ENCODE results near the gene TAAR9. TPM values are rescaled to one million over a fixed set of nuclear protein-coding genes. Genes with fewer than 3 reads are reported as not detected.

Gene TAAR9
- total and polyA plus RNA-seq, 2 experiments from 2014 or later: not detected

GRCh38 chr6:132525866-132526265 is 12.2 kb upstream of the TAAR9 start (continued):
- no peak for TF ChIP-seq ZNF462 (CRISPR knock-in tag; IDR thresholded peaks at IDR 0.05)
- no peak for TF ChIP-seq EZH2phosphoT487 (IDR thresholded peaks at IDR 0.05; ENCODE audit: unreplicated experiment)
- TF ChIP-seq CREB1 (CRISPR knock-in tag; IDR thresholded peaks at IDR 0.05; ENCODE audit: low read depth): no peak
- no peak for TF ChIP-seq NANOG (IDR thresholded peaks at IDR 0.05; ENCODE audit: borderline replicate concordance)
- no peak for TF ChIP-seq CTCF (conservative IDR thresholded peaks at IDR 0.05; ENCODE audit: low read depth in 2 of 2)
- TF ChIP-seq EZH2 (IDR thresholded peaks at IDR 0.05; ENCODE audit: low read depth, unreplicated experiment): no peak
- no peak for TF ChIP-seq POLR2AphosphoS5 (IDR thresholded peaks at IDR 0.05; ENCODE audit: low read depth)

GRCh38 chr6:132526461-132526860 is 11.6 kb upstream of the TAAR9 start:
- no peak for DNase-seq (ENCODE audit: low spot score)
- no peaks in the 10 kb centered on the region for H3K27me3 Mint-ChIP-seq (ENCODE audit: insufficient read depth, low read depth, poor library complexity)
- Histone ChIP-seq H3K9me2 (ENCODE audit: insufficient read depth) (no peaks in the 10 kb centered on the region), H3K27me3 (ENCODE audit: insufficient read depth) (no peaks in the 10 kb centered on the region), H3K27ac (ENCODE audit: low read depth) (no peak overlapping the region), H2AFZ (peak overlapping the region; percentile 84; the same call in 1 of the 2 replicates), H3K79me2 (replicated peaks; ENCODE audit: insufficient read depth) (no peaks in the 10 kb centered on the region), H3K4me1 (ENCODE audit: insufficient read depth) (no peaks in the 10 kb centered on the region), H3K4me3 (no peak overlapping the region), H3K4me2 (no peak overlapping the region), H4K20me1 (replicated peaks; ENCODE audit: insufficient read depth) (no peaks in the 10 kb centered on the region), H3F3A (replicated peaks; ENCODE audit: low read depth) (no peaks in the 10 kb centered on the region), H3K36me3 (ENCODE audit: insufficient read depth) (no peaks in the 10 kb centered on the region)
- ATAC-seq: no peak
- H3K36me3 Mint-ChIP-seq (ENCODE audit: low read depth): no peaks in the 10 kb centered on the region
- no peaks in the 10 kb centered on the region for H3K9me3 Mint-ChIP-seq
- H3K4me3 Mint-ChIP-seq: no peak overlapping the region
- H3K27ac Mint-ChIP-seq: no peak overlapping the region; the same call in 1 of the 2 replicates
- H3K4me1 Mint-ChIP-seq: peaks cover 3% of the 10 kb centered on the region; the same call in 1 of the 3 replicates
- TF ChIP-seq JUNB (IDR thresholded peaks at IDR 0.05; ENCODE audit: unreplicated experiment): no peak
- no peak for TF ChIP-seq NANOG (IDR thresholded peaks at IDR 0.05; ENCODE audit: borderline replicate concordance)
- no peak for TF ChIP-seq ZNF462 (CRISPR knock-in tag; IDR thresholded peaks at IDR 0.05)
- TF ChIP-seq CREB1 (CRISPR knock-in tag; IDR thresholded peaks at IDR 0.05; ENCODE audit: low read depth): no peak
- no peak for TF ChIP-seq EZH2phosphoT487 (IDR thresholded peaks at IDR 0.05; ENCODE audit: unreplicated experiment)

Data from GM23338 (cell line).